ENCODE data around the gene ELAVL2. TPM values are rescaled to one million over a fixed set of nuclear protein-coding genes. Genes with fewer than 3 reads are reported as not detected.

Gene ELAVL2
- total and polyA plus RNA-seq, 2 of the 4 experiments (the other 2 are of a cell fraction) = 0.36 TPM; not detected in 1

GRCh38 chr9:23765561-23765960 lies 60.5 kb downstream of the ELAVL2 start:
- ChIA-PET CTCF (no interaction called here), POLR2A (ENCODE audit: unreplicated experiment) (no interaction called here)
- Histone ChIP-seq H4K20me1 (ENCODE audit: insufficient read depth, low read length) (no peaks in the 10 kb centered on the region), H3K18ac (ENCODE audit: low read depth, low read length) (no peak overlapping the region), H2BK5ac (ENCODE audit: low read depth, low read length, poor library complexity, severe bottlenecking) (no peak overlapping the region), H3K4me1 (ENCODE audit: control insufficient read depth, insufficient read depth, low read length) (no peaks in the 10 kb centered on the region), H3K4me2 (ENCODE audit: low read depth, low read length) (no peak overlapping the region), H3K56ac (ENCODE audit: extremely low read depth, insufficient read depth, low read length) (no peak overlapping the region), H3K27ac (ENCODE audit: insufficient read depth, low read length) (no peak overlapping the region), H4K5ac (ENCODE audit: low read depth, low read length) (no peak overlapping the region), H4K91ac (ENCODE audit: insufficient read depth, low read depth, low read length) (no peak overlapping the region), H4K8ac (ENCODE audit: low read depth in 2 of 2, low read length in 2 of 2) (no peak overlapping the region), H2BK20ac (ENCODE audit: low read depth, low read length) (no peak overlapping the region), H3K9me1 (ENCODE audit: insufficient read depth, low read length) (no peaks in the 10 kb centered on the region), H2AFZ (replicated peaks; ENCODE audit: low read length, poor library complexity) (no peak overlapping the region), H3K4ac (ENCODE audit: low read depth, low read length) (no peak overlapping the region), H3K14ac (replicated peaks; ENCODE audit: low read depth, low read length) (no peak overlapping the region), H3K27me3 (ENCODE audit: control insufficient read depth, insufficient read depth, low read length) (no peaks in the 10 kb centered on the region), H2AK9ac (replicated peaks; ENCODE audit: low read depth, low read length, poor library complexity) (no peak overlapping the region), H3K23ac (ENCODE audit: low read depth, low read length) (no peak overlapping the region), H3K9me3 (ENCODE audit: control insufficient read depth, insufficient read depth, low read length) (0 out of 2 replicates have a peak, but pooled peaks cover 2% of the 10 kb centered on the region), H2BK120ac (ENCODE audit: low read depth, low read length) (no peak overlapping the region), H2AK5ac (ENCODE audit: low read depth, low read length) (no peak overlapping the region), H2BK15ac (ENCODE audit: low read depth, low read length) (no peak overlapping the region), H3K79me1 (ENCODE audit: low read depth in 1 of 2, low read length in 2 of 2) (no peaks in the 10 kb centered on the region), H3K4me3 (ENCODE audit: insufficient read depth, low read depth, low read length) (no peak overlapping the region), H3K9ac (ENCODE audit: low read depth, low read length) (no peak overlapping the region), H3K36me3 (ENCODE audit: control insufficient read depth, insufficient read depth, low read length) (no peaks in the 10 kb centered on the region)
- WGBS, 2 experiments (ENCODE audit: extremely low coverage in 2 of 2, insufficient read length in 1 of 2) = no CpG with 5 or more reads among the region's 6 CpGs
- TF ChIP-seq BHLHE40 (IDR thresholded peaks at IDR 0.05; ENCODE audit: low read depth, low read length) = no peak
- no peak for TF ChIP-seq RAD21 (IDR thresholded peaks at IDR 0.05; ENCODE audit: low read length)
- TF ChIP-seq USF2 (IDR thresholded peaks at IDR 0.05; ENCODE audit: low read depth, low read length) = no peak
- TF ChIP-seq, protein P1, sequence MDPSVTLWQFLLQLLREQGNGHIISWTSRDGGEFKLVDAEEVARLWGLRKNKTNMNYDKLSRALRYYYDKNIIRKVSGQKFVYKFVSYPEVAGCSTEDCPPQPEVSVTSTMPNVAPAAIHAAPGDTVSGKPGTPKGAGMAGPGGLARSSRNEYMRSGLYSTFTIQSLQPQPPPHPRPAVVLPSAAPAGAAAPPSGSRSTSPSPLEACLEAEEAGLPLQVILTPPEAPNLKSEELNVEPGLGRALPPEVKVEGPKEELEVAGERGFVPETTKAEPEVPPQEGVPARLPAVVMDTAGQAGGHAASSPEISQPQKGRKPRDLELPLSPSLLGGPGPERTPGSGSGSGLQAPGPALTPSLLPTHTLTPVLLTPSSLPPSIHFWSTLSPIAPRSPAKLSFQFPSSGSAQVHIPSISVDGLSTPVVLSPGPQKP (IDR thresholded peaks at IDR 0.05; ENCODE audit: borderline replicate concordance, low read depth, low read length) = no peak
- TF ChIP-seq RFX5 (IDR thresholded peaks at IDR 0.05; ENCODE audit: low read depth, low read length) = no peak
- TF ChIP-seq RCOR1 (IDR thresholded peaks at IDR 0.05; ENCODE audit: insufficient replicate concordance, low read length) = no peak
- TF ChIP-seq CEBPB (IDR thresholded peaks at IDR 0.05; ENCODE audit: low read depth, low read length) = no peak
- TF ChIP-seq FOS (IDR thresholded peaks at IDR 0.05; ENCODE audit: low read depth, low read length) = no peak
- TF ChIP-seq MXI1 (IDR thresholded peaks at IDR 0.05; ENCODE audit: borderline replicate concordance, low read depth, low read length) = no peak
- TF ChIP-seq CTCF (conservative IDR thresholded peaks at IDR 0.05; ENCODE audit: low read depth, low read length) = no peak
- TF ChIP-seq MAFK (IDR thresholded peaks at IDR 0.05; ENCODE audit: low read depth, low read length) = no peak
- DNase-seq (no peak), ATAC-seq (ENCODE audit: low read depth) (no peak)
- no TSS peak for BruUV-seq (replicated peaks)
- in situ Hi-C loops (cut with MboI; ENCODE audit: low sequenced_read_pairs) = no loop called here
- dilution Hi-C loops (cut with HindIII; ENCODE audit: low sequenced_read_pairs, unreplicated experiment) = no loop called here
- intact Hi-C loops (cut with micrococcal nuclease) = no loop called here
